ENCODE results near the gene PCDHGA11. TPM values are rescaled to one million over a fixed set of nuclear protein-coding genes. Genes with fewer than 3 reads are reported as not detected.
"Not testable (repeated sequence)": the region's sequence is repeated elsewhere in the genome, so short reads cannot be mapped to it uniquely, and the experiment has no call there.

The PCDHGA11 gene
- total RNA-seq, 1 experiment from 2014 or later = 8.4 TPM

GRCh38 chr5:141384471-141385267 is 36.2 kb upstream of the PCDHGA11 start:
- no peak for DNase-seq (ENCODE audit: low spot score)
- no peak for ATAC-seq
- TF ChIP-seq FOXP1 (CRISPR knock-in tag; IDR thresholded peaks at IDR 0.05; ENCODE audit: borderline replicate concordance) = no peak
- ChIA-PET CTCF (interaction anchor here (1.3 kb wide), 1 partner anchor 28 kb away, joined by 3 read pairs; the partner anchor contains the start of gene PCDHGA10), POLR2A (no interaction called here)
- Mint-ChIP-seq H3K27ac (no peak overlapping the region), H3K27me3 (ENCODE audit: low read depth) (peaks cover 33% of the 10 kb centered on the region), H3K9me3 (peaks cover 58% of the 10 kb centered on the region), H3K36me3 (peaks cover 46% of the 10 kb centered on the region), H3K4me1 (0 out of 2 replicates have a peak, but pooled peaks cover 3% of the 10 kb centered on the region), H3K4me3 (no peak overlapping the region)

GRCh38 chr5:141387557-141388311 is 33.1 kb upstream of the PCDHGA11 start, which contains the start of gene PCDHGB4:
TSS of gene PCDHGB4 (plus strand) at chr5:141387698. CDS start at chr5:141387885, 187 bp downstream.
- Mint-ChIP-seq H3K36me3 (peaks cover 63% of the 10 kb centered on the region), H3K27me3 (ENCODE audit: low read depth) (peaks cover 37% of the 10 kb centered on the region), H3K4me3 (peak within 1 kb of the TSS; percentile 81), H3K9me3 (peaks cover 69% of the 10 kb centered on the region)
- DNase-seq (ENCODE audit: low spot score) (peak; percentile 80), ATAC-seq (peak; percentile 96)
- H3K27ac Mint-ChIP-seq, POLR2A ChIA-PET, H3K4me1 Mint-ChIP-seq: not testable (repeated sequence)
- CTCF ChIA-PET = interaction anchor here (0.6 to 3.0 kb wide), 43 partner anchors 9 to 665 kb away, joined by 3 to 24 read pairs (median 5); partner anchors contain the start of genes PCDHB14, PCDHB15, PCDHB16 and PCDHB4

GRCh38 chr5:141388661-141389060 is 32.2 kb upstream of the PCDHGA11 start:
- Mint-ChIP-seq H3K27me3 (ENCODE audit: low read depth) (peaks cover 30% of the 10 kb centered on the region), H3K27ac (no peak overlapping the region), H3K4me3 (peak overlapping the region; percentile 81; the same call in 1 of the 2 replicates), H3K36me3 (peaks cover 63% of the 10 kb centered on the region), H3K4me1 (0 out of 2 replicates have a peak, but pooled peaks cover 3% of the 10 kb centered on the region), H3K9me3 (peaks cover 67% of the 10 kb centered on the region)
- CTCF ChIA-PET = interaction anchor here (1.5 to 3.0 kb wide), 9 partner anchors 12 to 175 kb away, joined by 3 to 24 read pairs (median 11); partner anchors contain the start of genes PCDHB14, PCDHGA11, PCDHGA6 and PCDHGB1
- ATAC-seq = no peak
- POLR2A ChIA-PET = no interaction called here
- TF ChIP-seq USF2 (CRISPR knock-in tag; IDR thresholded peaks at IDR 0.05) (no peak), ATF1 (CRISPR knock-in tag; IDR thresholded peaks at IDR 0.05) (no peak), PRRX2 (CRISPR knock-in tag; IDR thresholded peaks at IDR 0.05) (no peak), AR (CRISPR knock-in tag; IDR thresholded peaks at IDR 0.05) (no peak), FOXJ3 (CRISPR knock-in tag; IDR thresholded peaks at IDR 0.05; ENCODE audit: borderline replicate concordance) (no peak), ERG (CRISPR knock-in tag; IDR thresholded peaks at IDR 0.05) (no peak), NFE2L1 (CRISPR knock-in tag; IDR thresholded peaks at IDR 0.05) (no peak), IRF2 (CRISPR knock-in tag; IDR thresholded peaks at IDR 0.05; ENCODE audit: borderline replicate concordance, low read depth) (no peak)
- DNase-seq (ENCODE audit: low spot score) = no peak
